Measurements from ENCODE around the gene LCMT1. TPM values are rescaled to one million over a fixed set of nuclear protein-coding genes. Genes with fewer than 3 reads are reported as not detected.

LCMT1 gene
- total RNA-seq, 4 donors from 2014 or later: 10.8 to 24.5 (median 18.0) TPM

DNA sequence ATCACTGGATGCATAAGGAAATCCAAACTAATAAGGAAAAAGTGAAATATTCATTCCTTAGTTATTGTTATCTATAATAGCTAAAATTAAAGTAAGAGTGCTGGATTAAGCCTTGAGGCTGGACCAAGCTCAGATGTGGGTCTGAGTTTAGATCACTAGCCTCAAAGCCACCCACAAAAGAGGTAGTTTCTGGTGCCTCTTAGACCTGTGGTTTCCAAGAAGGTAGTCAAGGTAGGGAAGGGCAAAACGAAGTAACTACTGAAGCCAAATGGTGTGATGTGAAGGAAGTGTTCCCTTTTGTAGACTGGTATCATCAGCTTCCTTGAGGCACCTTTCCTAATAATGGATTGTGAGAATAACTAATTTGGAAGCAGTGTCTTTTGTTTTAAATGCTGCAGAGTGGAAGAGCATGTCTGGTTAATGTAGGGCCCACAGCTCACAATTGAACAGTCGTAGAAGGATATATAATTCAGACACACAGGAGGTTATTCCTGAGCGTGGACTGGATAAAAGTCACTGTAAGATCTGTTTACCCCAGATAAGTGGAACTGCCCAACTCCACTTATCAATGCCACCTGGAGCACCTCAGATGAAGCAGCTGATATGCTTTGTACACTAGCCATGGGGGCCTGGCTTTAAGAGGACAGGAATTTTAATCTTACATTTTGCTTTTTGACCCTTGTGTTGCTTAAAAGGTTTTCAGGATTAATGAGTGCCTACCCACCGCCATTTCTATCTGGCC, 31.7 kb upstream of the LCMT1 start:
- DNase-seq (ENCODE audit: extremely low spot score): no peak
- intact Hi-C loops (cut with DNase I): no loop called here
- no peaks in the 10 kb centered on the region for H3K9me3 ChIP-seq
- no peak overlapping the region for H3K4me3 ChIP-seq
- H3K36me3 ChIP-seq: peaks cover 0 to 9% (median 2%) of the 10 kb centered on the region in 4 donors
- H3K27ac ChIP-seq (replicated peaks in 1 of 4): no peak overlapping the region
- WGBS: 57% methylated on average over 4 of the region's 4 CpGs
- TF ChIP-seq EP300 (IDR thresholded peaks at IDR 0.05) (no peak), POLR2AphosphoS5 (IDR thresholded peaks at IDR 0.05) (no peak), CTCF (IDR thresholded peaks at IDR 0.05) (no peak), POLR2A (IDR thresholded peaks at IDR 0.05; ENCODE audit: low read depth) (no peak)
- no peaks in the 10 kb centered on the region for H3K4me1 ChIP-seq
- H3K27me3 ChIP-seq: no peaks in the 10 kb centered on the region

- WGBS: 97% methylated on average over 5 of the region's 5 CpGs
- Histone ChIP-seq H3K27me3 (no peaks in the 10 kb centered on the region), H3K36me3 (peaks cover 0 to 9% (median 2%) of the 10 kb centered on the region in 4 donors), H3K4me1 (no peaks in the 10 kb centered on the region), H3K4me3 (no peak overlapping the region), H3K9me3 (no peaks in the 10 kb centered on the region), H3K27ac (replicated peaks in 1 of 4) (no peak overlapping the region)
- DNase-seq (ENCODE audit: extremely low spot score): no peak
- TF ChIP-seq CTCF (IDR thresholded peaks at IDR 0.05) (no peak), POLR2A (IDR thresholded peaks at IDR 0.05; ENCODE audit: low read depth) (no peak), EP300 (IDR thresholded peaks at IDR 0.05) (no peak), POLR2AphosphoS5 (IDR thresholded peaks at IDR 0.05) (no peak)
- intact Hi-C loops (cut with DNase I): no loop called here
Observed at GRCh38 chr16:25080420-25081131, 31.0 kb upstream of the LCMT1 start.

- H3K27me3 ChIP-seq: no peaks in the 10 kb centered on the region
- TF ChIP-seq POLR2AphosphoS5 (IDR thresholded peaks at IDR 0.05) (no peak), CTCF (IDR thresholded peaks at IDR 0.05) (no peak), EP300 (IDR thresholded peaks at IDR 0.05) (no peak), POLR2A (IDR thresholded peaks at IDR 0.05; ENCODE audit: low read depth) (no peak)
- no peaks in the 10 kb centered on the region for H3K4me1 ChIP-seq
- no peak overlapping the region for H3K27ac ChIP-seq (replicated peaks in 1 of 4)
- WGBS: 96% methylated on average over 9 of the region's 9 CpGs
- H3K4me3 ChIP-seq: no peak overlapping the region
- DNase-seq (ENCODE audit: extremely low spot score): no peak
- H3K9me3 ChIP-seq: no peaks in the 10 kb centered on the region
- H3K36me3 ChIP-seq: peaks cover 0 to 9% (median 2%) of the 10 kb centered on the region in 4 donors
- intact Hi-C loops (cut with DNase I): no loop called here
Observed at GRCh38 chr16:25081702-25082101, 29.8 kb upstream of the LCMT1 start.

DNA sequence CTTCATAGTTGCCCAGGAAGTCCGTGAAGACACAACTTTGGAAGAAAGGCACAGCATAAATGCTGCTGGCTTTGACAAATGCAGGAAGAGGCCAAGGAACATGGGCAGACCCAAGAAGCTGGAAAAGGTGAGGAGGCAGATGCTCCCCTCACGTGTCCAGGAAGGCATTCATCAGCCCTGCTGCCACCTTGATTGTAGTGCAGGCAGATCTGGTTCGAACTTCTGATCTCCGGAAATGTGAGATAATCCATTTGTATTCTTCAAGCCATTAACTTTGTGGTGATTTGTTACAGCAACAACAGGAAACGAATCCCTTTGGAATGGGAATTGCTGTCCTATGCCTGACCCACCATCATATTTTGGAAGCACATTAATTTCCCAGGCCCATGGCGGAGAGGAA, 28.5 kb upstream of the LCMT1 start:
- H3K4me3 ChIP-seq: no peak overlapping the region
- H3K27me3 ChIP-seq: no peaks in the 10 kb centered on the region
- TF ChIP-seq POLR2AphosphoS5 (IDR thresholded peaks at IDR 0.05) (no peak), CTCF (IDR thresholded peaks at IDR 0.05) (no peak), POLR2A (IDR thresholded peaks at IDR 0.05; ENCODE audit: low read depth) (no peak), EP300 (IDR thresholded peaks at IDR 0.05) (no peak)
- no peak for DNase-seq (ENCODE audit: extremely low spot score)
- H3K36me3 ChIP-seq: peaks cover 0 to 9% (median 2%) of the 10 kb centered on the region in 4 donors
- no peaks in the 10 kb centered on the region for H3K9me3 ChIP-seq
- intact Hi-C loops (cut with DNase I): no loop called here
- H3K4me1 ChIP-seq: no peaks in the 10 kb centered on the region
- H3K27ac ChIP-seq (replicated peaks in 1 of 4): no peak overlapping the region
- WGBS: 93% methylated on average over 6 of the region's 6 CpGs

All from esophagus muscularis mucosa (tissue), 4 donors.